ENCODE results near the gene RNU5D-1.

The RNU5D-1 gene

DNA sequence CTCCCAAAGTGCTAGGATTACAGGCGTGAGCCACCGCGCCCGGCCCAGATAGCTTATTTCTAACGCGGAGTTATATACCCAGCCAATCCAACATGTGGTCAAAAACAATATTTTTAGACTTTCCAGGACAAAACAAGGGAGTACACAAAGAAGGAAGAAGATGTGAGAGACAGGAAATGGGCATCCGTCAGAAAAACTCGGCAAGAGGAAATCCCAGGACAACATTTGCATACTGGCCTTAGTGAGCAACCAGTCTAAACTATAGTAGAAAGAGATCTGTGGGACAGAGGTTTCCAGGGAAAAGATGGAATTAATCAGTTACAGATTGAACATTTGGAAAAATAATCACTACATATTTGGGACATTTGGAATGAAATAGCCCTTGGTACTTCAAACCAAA, 45.1 kb downstream of the RNU5D-1 start:
- no peaks in the 10 kb centered on the region for H3K9me3 ChIP-seq (ENCODE audit: control insufficient read depth, insufficient read depth, low read depth, low read length)
- ChIA-PET POLR2A (no interaction called here), CTCF (no interaction called here)
- H3K4me1 ChIP-seq (ENCODE audit: control insufficient read depth, insufficient read depth, low read length) = no peaks in the 10 kb centered on the region
- H3K4me3 ChIP-seq (ENCODE audit: low read depth, low read length) = no peak overlapping the region
- no peaks in the 10 kb centered on the region for H3K36me3 ChIP-seq (ENCODE audit: control insufficient read depth in 2 of 2, insufficient read depth in 1 of 2, low read length in 2 of 2)
- no peak overlapping the region for H3K27ac ChIP-seq (ENCODE audit: extremely low read depth, low read depth, low read length)
- no peak for TF ChIP-seq ZNF37A (tag by site-specific recombination; IDR thresholded peaks at IDR 0.05)
- no peak for TF ChIP-seq PATZ1 (tag by site-specific recombination; IDR thresholded peaks at IDR 0.05)
- no peak for TF ChIP-seq ZNF701 (tag by site-specific recombination; IDR thresholded peaks at IDR 0.05)
- TF ChIP-seq GLIS1 (tag by site-specific recombination; IDR thresholded peaks at IDR 0.05) = no peak
- TF ChIP-seq ZNF169 (tag by site-specific recombination; IDR thresholded peaks at IDR 0.05) = no peak
- no peak for TF ChIP-seq ZNF19 (tag by site-specific recombination; IDR thresholded peaks at IDR 0.05; ENCODE audit: low read depth)
- TF ChIP-seq ZNF600 (tag by site-specific recombination; IDR thresholded peaks at IDR 0.05) = no peak
- no peak for TF ChIP-seq ZNF677 (tag by site-specific recombination; IDR thresholded peaks at IDR 0.05)
- TF ChIP-seq ZNF747 (tag by site-specific recombination; IDR thresholded peaks at IDR 0.05) = no peak
- TF ChIP-seq TRIM28 (IDR thresholded peaks at IDR 0.05; ENCODE audit: borderline replicate concordance, low read length) = no peak

DNA sequence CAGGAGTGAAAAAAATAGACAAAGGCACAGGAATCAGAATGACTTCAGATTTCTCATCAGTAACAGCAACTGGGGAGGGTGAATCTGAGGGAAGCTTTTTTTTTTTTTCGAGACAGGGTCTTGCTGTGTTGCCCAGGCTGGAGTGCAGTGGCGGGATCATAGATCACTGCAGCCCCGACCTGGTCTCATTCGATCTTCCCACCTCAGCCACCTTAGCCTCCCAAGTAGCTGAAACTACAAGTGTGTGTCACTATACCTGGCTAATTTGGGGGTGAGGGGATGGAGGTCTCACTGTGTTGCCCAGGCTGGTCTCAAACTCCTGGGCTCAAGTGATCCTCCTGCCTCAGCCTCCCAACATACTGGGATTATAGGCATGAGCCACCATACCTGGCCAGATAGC, 45.8 kb downstream of the RNU5D-1 start:
- no peak overlapping the region for H3K27ac ChIP-seq (ENCODE audit: extremely low read depth, low read depth, low read length)
- no peaks in the 10 kb centered on the region for H3K36me3 ChIP-seq (ENCODE audit: control insufficient read depth in 2 of 2, insufficient read depth in 1 of 2, low read length in 2 of 2)
- POLR2A ChIA-PET = no interaction called here
- H3K9me3 ChIP-seq (ENCODE audit: control insufficient read depth, insufficient read depth, low read depth, low read length) = no peaks in the 10 kb centered on the region
- TF ChIP-seq ZNF121 (tag by site-specific recombination; IDR thresholded peaks at IDR 0.05) (peak; percentile 91), ZNF521 (tag by site-specific recombination; IDR thresholded peaks at IDR 0.05) (no peak)
- H3K4me1 ChIP-seq (ENCODE audit: control insufficient read depth, insufficient read depth, low read length) = no peaks in the 10 kb centered on the region
- CTCF ChIA-PET = no interaction called here
- H3K4me3 ChIP-seq (ENCODE audit: low read depth, low read length) = no peak overlapping the region

- no peak for TF ChIP-seq ZNF792 (tag by site-specific recombination; IDR thresholded peaks at IDR 0.05)
- TF ChIP-seq ZNF274 (IDR thresholded peaks at IDR 0.05; ENCODE audit: low read length) = no peak
- TF ChIP-seq ZNF274 (tag by site-specific recombination; IDR thresholded peaks at IDR 0.05; ENCODE audit: borderline replicate concordance) = no peak
- no peak for TF ChIP-seq ZNF624 (tag by site-specific recombination; IDR thresholded peaks at IDR 0.05)
- TF ChIP-seq ZNF76 (tag by site-specific recombination; IDR thresholded peaks at IDR 0.05; ENCODE audit: borderline replicate concordance, low read depth) = no peak
These were observed 46.4 kb downstream of the RNU5D-1 start for GRCh38 chr1:44684525-44684924.

DNA sequence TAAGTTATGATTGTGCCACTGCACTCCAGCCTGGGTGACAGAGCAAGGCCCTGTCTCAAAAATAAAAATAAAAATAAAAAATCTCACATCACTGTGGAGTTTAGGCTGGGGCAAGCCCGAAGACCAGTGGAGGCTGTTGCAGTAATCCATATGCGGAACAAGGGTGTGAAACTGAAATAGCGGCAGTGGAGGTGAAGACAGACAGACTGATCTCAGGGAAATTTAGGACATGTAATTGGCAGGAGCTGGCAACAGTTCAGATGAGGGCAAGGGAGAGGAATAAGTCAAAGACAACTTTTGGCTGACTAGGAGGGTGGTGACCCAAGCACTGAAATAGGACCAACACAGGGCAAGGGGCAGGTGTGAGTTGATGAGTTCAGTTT, 48.1 kb downstream of the RNU5D-1 start:
- no peaks in the 10 kb centered on the region for H3K36me3 ChIP-seq (ENCODE audit: control insufficient read depth in 2 of 2, insufficient read depth in 1 of 2, low read length in 2 of 2)
- no peaks in the 10 kb centered on the region for H3K9me3 ChIP-seq (ENCODE audit: control insufficient read depth, insufficient read depth, low read depth, low read length)
- no peak overlapping the region for H3K27ac ChIP-seq (ENCODE audit: extremely low read depth, low read depth, low read length)
- no peak overlapping the region for H3K4me3 ChIP-seq (ENCODE audit: low read depth, low read length)
- ChIA-PET POLR2A (no interaction called here), CTCF (interaction anchor here (0.5 to 1.3 kb wide), 3 partner anchors 25 to 112 kb away, joined by 3 read pairs; no protein-coding TSS in a partner anchor)
- H3K4me1 ChIP-seq (ENCODE audit: control insufficient read depth, insufficient read depth, low read length) = no peaks in the 10 kb centered on the region
- TF ChIP-seq WT1 (tag by site-specific recombination; IDR thresholded peaks at IDR 0.05) = no peak
- no peak for TF ChIP-seq ZNF416 (tag by site-specific recombination; IDR thresholded peaks at IDR 0.05)
- no peak for TF ChIP-seq ZNF571 (tag by site-specific recombination; IDR thresholded peaks at IDR 0.05)
- no peak for TF ChIP-seq PATZ1 (tag by site-specific recombination; IDR thresholded peaks at IDR 0.05)
- TF ChIP-seq REST (tag by site-specific recombination; IDR thresholded peaks at IDR 0.05) = no peak
- TF ChIP-seq TRIM28 (IDR thresholded peaks at IDR 0.05; ENCODE audit: borderline replicate concordance, low read length) = no peak
- no peak for TF ChIP-seq ZNF114 (tag by site-specific recombination; IDR thresholded peaks at IDR 0.05)

More at GRCh38 chr1:44684525-44684924, 46.4 kb downstream of the RNU5D-1 start:
- ChIA-PET CTCF (interaction anchor here (0.7 to 0.9 kb wide), 2 partner anchors 11 to 32 kb away, joined by 3 to 4 read pairs; partner anchors contain the start of gene TMEM53), POLR2A (no interaction called here)
- H3K27ac ChIP-seq (ENCODE audit: extremely low read depth, low read depth, low read length) = no peak overlapping the region
- no peaks in the 10 kb centered on the region for H3K9me3 ChIP-seq (ENCODE audit: control insufficient read depth, insufficient read depth, low read depth, low read length)
- H3K4me3 ChIP-seq (ENCODE audit: low read depth, low read length) = no peak overlapping the region
- no peaks in the 10 kb centered on the region for H3K36me3 ChIP-seq (ENCODE audit: control insufficient read depth in 2 of 2, insufficient read depth in 1 of 2, low read length in 2 of 2)
- H3K4me1 ChIP-seq (ENCODE audit: control insufficient read depth, insufficient read depth, low read length) = no peaks in the 10 kb centered on the region
